ENCODE measurements around the gene PKHD1.

- TF ChIP-seq EZH2 (IDR thresholded peaks at IDR 0.05) (no peak), POLR2AphosphoS5 (IDR thresholded peaks at IDR 0.05; ENCODE audit: borderline replicate concordance, low read depth, low read length) (0 out of 2 replicates have a peak, but pooled peaks have one; percentile 24)
Observed at GRCh38 chr6:52009466-52010140, 77.8 kb downstream of the PKHD1 start.

All from SK-N-MC (cell line).